Lower leg skin (tissue), 4 donors: ENCODE data around the gene PDLIM1. TPM values are rescaled to one million over a fixed set of nuclear protein-coding genes. Genes with fewer than 3 reads are reported as not detected.

ENCODE experiments used
- DNase-seq, 2 donors: peaks; one replicate each; pipeline ENCODE4 v3.0.0-alpha.2; 2019; ENCODE audit warnings: low spot score in 2 of 2
- H3K4me3 ChIP-seq: fragments of 200-600 bp; sonication (generic); 2 replicates; pipeline ENCODE4 v1.5.1; 2017; ENCODE audit warnings: mild to moderate bottlenecking, low read depth; ENCODE audit not compliant: poor library complexity, severe bottlenecking
- POLR2A ChIP-seq, 2 donors: fragments of 450-650 bp; IDR thresholded peaks; one replicate each; pipeline ENCODE4 v1.6.1; 2016 to 2017; ENCODE audit warnings: antibody characterized with exemption in 2 of 2, mild to moderate bottlenecking in 1 of 2, moderate library complexity in 1 of 2
- WGBS, 2 donors: methylation state at CpG; one replicate each; pipeline ENCODE4 v1.1.5; 2018; 5-methylcytosine and 5-hydroxymethylcytosine counted together
- intact Hi-C: fragments of 100-400 bp; cut with DNase I; formaldehyde crosslinking; loops from one replicate; pipeline ENCODE4 v1.15.0; 2023; ENCODE audit warnings: low total_unique reads
- total RNA-seq, 4 donors: library from RNA; depleted of rRNA; stranded (reverse); fragments of >200 nt; gene quantifications; one replicate each; pipeline ENCODE4 v1.1.0, GENCODE V29; 2016
- TF ChIP-seq, protein P1 (sequence below), 3 donors: fragments of 450-650 bp; IDR thresholded peaks; one replicate each; pipeline ENCODE4 v1.5.1; 2016; ENCODE audit warnings: antibody characterized with exemption in 3 of 3, mild to moderate bottlenecking in 3 of 3, moderate library complexity in 2 of 3

The PDLIM1 gene
- total RNA-seq, 4 donors from 2014 or later = 46.3 to 85.0 (median 61.4) TPM

DNA sequence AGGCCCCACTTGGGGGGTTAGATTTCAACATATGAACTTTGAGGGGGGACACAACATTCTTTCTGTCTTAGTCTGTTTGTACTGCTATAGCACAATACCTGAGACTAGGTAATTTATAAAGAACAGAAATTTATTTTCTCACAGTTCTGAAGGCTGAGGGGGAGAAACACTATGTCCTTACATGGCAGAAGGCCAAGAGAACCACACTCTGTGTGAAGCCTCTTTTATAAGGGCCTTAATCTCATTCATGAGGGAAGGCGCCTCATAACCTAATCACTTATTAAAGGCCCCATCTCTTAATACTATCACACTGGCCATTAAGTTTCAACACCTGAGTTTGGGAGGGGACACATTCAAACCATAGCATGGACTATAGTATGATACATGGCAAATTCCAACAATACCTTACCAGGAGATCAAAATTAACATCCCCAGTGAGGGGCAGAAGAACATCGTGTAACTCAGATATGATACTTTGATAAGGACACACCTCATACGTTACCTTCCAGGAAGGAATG lies 9.3 kb upstream of the PDLIM1 start:
- WGBS, 2 donors = 66 to 71% methylated on average over 3 of the region's 3 CpGs
- DNase-seq = no peak
- intact Hi-C loops = no loop called here
- TF ChIP-seq, protein P1, sequence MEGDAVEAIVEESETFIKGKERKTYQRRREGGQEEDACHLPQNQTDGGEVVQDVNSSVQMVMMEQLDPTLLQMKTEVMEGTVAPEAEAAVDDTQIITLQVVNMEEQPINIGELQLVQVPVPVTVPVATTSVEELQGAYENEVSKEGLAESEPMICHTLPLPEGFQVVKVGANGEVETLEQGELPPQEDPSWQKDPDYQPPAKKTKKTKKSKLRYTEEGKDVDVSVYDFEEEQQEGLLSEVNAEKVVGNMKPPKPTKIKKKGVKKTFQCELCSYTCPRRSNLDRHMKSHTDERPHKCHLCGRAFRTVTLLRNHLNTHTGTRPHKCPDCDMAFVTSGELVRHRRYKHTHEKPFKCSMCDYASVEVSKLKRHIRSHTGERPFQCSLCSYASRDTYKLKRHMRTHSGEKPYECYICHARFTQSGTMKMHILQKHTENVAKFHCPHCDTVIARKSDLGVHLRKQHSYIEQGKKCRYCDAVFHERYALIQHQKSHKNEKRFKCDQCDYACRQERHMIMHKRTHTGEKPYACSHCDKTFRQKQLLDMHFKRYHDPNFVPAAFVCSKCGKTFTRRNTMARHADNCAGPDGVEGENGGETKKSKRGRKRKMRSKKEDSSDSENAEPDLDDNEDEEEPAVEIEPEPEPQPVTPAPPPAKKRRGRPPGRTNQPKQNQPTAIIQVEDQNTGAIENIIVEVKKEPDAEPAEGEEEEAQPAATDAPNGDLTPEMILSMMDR (IDR thresholded peaks at IDR 0.05) = no peak
- no peak for TF ChIP-seq POLR2A (IDR thresholded peaks at IDR 0.05)
- H3K4me3 ChIP-seq = no peak overlapping the region

DNA sequence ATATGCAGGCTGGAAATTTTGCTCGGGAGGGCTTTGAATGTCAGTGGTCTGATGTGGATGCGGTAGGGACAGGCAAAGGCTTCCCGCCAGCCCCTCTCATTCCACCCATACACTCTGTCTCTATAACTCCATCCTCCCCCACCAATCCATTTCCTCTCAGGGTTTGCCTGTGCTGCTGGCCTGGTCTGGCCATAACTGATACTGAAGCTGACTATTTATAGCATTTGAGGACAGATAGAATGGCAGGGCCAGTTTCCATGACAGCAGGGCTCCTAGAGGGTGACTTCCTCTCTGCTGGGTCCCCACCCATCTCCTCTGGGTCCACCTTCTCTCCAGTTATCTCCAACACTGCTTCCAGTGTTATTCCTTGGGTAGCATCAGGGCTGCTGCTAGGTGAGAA lies 6.6 kb upstream of the PDLIM1 start:
- intact Hi-C loops = no loop called here
- DNase-seq = no peak
- TF ChIP-seq POLR2A (IDR thresholded peaks at IDR 0.05) = no peak
- TF ChIP-seq, protein P1 (IDR thresholded peaks at IDR 0.05) = no peak
- H3K4me3 ChIP-seq = no peak overlapping the region
- WGBS, 2 donors = 88 to 92% methylated on average over 3 of the region's 3 CpGs

DNA sequence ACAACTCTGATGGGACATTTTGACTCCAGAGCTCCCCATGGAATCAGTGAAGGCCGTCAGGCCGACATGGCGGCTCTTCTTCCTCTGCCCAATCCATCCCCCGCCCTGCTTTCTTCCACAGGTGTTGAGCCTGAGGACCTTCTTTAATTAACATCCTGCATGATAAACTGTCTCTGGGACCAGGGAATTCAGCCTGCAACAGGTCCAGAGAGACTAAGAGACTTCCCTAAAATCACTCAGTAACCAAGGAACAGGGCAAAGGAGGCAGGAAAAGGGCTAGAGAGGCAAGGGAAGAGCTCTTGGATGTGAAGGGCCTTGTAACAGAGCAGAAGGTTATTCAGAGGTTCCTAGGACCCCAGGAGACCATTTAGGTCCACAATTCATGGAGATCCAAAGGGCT lies 6.0 kb upstream of the PDLIM1 start:
- no peak overlapping the region for H3K4me3 ChIP-seq
- TF ChIP-seq POLR2A (IDR thresholded peaks at IDR 0.05) = no peak
- TF ChIP-seq, protein P1 (IDR thresholded peaks at IDR 0.05) = no peak
- intact Hi-C loops = no loop called here
- WGBS, 2 donors = 94 to 96% methylated on average over 4 of the region's 4 CpGs
- DNase-seq = no peak

DNA sequence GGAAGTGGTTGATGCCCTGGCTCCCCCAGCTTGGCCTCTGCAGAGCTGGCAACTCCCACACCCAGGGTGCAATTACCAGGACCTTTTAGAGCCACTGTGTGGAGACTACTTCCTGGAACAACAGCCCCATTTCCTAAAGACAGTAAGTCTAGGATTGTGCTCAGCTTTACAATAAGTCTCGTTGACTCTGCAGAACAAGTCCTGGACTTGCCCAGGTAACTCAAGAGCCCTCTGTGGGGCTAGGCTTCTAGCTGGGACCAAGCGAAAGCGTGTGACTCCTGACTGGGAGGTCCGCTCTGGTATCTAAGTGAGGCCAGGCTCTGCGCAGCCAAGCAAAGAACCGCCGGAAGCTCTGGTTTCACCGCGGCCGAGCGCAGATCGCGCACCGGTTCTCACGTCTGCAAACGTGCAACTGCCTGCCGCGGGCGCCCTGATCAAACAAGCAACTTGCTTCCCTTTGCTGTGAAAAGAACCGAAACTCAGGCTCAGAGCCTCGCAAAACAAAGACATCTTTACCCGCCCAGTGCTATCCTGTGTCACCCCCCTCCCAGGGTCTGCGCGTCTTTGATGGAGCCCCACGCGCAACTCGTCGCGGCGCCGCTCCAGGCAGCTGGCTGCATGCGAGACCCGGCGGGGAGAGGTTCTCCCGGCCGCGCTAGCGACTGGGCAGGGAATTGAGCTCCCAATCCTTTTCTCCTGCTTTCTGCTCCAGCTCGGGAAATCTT lies 4.4 kb upstream of the PDLIM1 start:
- peak; percentile 30 to 92 for DNase-seq
- no peak overlapping the region for H3K4me3 ChIP-seq
- intact Hi-C loops = no loop called here
- 4 to 8% methylated on average over 20 to 36 of the region's 39 CpGs for WGBS, 2 donors
- TF ChIP-seq POLR2A (IDR thresholded peaks at IDR 0.05) = no peak
- TF ChIP-seq, protein P1 (IDR thresholded peaks at IDR 0.05) = no peak

DNA sequence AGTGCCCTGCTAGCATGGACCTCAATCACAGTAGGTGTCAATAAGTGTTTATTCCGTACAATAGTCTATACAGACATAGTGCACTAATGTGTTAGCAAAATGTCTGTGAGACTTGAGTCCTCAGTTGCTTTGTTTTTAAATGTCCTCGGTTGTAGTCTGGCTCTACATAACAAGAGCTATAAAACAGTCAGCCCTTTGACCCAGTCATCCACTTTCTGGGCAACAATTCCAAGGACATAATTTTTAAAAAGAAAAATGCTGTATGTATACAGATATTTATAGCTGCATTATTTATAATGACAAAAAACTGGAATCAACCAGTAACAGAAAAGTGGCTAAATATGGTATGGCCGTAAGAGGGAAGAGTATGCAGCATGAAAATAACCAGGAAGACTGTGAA lies 2.8 kb upstream of the PDLIM1 start:
- intact Hi-C loops = no loop called here
- TF ChIP-seq, protein P1 (IDR thresholded peaks at IDR 0.05) = no peak
- TF ChIP-seq POLR2A (IDR thresholded peaks at IDR 0.05) = no peak
- no peak overlapping the region for H3K4me3 ChIP-seq
- DNase-seq = no peak
- 84 to 91% methylated on average over 3 of the region's 3 CpGs for WGBS, 2 donors
